ENCODE results near the gene RGL3.
"Not testable (repeated sequence)": the region's sequence is repeated elsewhere in the genome, so short reads cannot be mapped to it uniquely, and the experiment has no call there.

Gene RGL3, protein sequence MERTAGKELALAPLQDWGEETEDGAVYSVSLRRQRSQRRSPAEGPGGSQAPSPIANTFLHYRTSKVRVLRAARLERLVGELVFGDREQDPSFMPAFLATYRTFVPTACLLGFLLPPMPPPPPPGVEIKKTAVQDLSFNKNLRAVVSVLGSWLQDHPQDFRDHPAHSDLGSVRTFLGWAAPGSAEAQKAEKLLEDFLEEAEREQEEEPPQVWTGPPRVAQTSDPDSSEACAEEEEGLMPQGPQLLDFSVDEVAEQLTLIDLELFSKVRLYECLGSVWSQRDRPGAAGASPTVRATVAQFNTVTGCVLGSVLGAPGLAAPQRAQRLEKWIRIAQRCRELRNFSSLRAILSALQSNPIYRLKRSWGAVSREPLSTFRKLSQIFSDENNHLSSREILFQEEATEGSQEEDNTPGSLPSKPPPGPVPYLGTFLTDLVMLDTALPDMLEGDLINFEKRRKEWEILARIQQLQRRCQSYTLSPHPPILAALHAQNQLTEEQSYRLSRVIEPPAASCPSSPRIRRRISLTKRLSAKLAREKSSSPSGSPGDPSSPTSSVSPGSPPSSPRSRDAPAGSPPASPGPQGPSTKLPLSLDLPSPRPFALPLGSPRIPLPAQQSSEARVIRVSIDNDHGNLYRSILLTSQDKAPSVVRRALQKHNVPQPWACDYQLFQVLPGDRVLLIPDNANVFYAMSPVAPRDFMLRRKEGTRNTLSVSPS

DNA sequence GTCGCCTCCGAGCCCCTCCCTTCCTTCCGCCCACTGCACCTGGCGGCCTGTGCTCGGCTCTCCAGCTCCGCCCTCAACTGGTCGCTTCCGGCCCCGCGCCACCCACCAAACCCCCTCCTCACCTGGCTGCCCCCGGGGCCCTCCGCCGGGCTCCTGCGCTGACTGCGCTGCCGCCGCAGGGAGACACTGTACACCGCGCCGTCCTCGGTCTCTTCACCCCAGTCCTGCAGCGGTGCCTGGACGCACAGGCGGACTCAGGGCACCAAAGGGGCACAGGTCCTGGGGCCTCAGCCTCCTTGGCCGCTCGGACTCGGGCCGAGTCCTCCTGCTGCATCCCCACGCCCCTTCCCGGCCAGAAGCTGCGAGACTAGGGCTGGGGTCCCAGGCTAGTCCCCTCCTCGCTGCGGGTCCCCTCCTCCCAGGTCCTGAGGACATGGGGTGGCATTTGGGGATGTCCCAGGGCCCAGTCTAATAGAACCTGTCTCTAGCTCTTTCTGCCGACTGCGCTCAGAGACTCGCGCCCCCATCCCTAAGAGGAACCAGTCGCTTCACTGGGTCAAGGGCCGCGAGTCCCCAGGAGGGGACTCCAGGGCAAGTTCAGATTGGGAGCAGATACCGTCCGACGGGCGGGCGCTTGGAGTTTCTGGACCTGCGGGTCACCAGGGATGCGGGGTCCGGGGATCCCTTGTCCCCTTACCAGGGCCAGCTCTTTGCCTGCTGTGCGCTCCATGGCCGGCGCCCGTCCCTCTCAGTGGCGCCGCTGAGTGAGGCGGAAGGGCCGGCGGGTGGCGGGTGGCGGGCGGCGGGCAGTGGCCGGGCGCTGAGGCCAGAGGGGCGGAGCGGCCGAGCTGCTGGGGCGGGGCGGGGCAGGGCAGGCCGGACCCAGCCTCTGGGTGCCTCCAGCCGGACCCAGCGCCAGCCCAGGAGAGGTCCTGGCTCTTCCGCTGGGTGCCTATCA lies at the start of gene RGL3:
Gene RGL3 (minus strand): TSS at position 766 of the 958 bp plus-strand sequence. CDS start 36 bp downstream, at position 730.
- no peak for DNase-seq

DNA sequence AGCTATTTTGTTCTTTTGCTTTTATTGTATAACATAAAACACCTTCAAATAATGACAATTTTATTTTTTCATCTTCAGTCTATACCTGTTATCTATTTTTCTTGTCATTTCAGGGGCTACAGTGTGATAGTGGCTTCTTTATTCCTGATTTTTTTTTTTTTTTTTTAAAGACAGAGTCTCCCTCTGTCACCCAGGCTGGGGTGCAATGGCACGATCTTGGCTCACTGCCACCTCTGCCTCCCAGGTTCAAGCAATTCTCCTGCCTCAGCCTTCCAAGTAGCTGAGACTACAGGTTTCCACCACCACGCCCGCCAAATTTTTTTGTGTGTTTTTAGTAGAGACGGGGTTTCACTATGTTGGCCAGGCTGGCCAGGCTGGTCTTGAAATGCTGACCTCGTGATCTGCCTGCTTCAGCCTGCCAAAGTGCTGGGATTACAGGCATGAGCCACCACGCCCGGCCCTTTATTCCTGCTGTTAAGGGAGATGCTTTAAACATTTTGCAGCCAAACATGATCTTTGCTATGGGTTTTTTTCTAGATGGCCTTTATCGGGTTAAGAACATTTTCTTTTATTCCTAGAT lies 49.2 kb upstream of the RGL3 start:
- DNase-seq, result not testable (repeated sequence)

DNA sequence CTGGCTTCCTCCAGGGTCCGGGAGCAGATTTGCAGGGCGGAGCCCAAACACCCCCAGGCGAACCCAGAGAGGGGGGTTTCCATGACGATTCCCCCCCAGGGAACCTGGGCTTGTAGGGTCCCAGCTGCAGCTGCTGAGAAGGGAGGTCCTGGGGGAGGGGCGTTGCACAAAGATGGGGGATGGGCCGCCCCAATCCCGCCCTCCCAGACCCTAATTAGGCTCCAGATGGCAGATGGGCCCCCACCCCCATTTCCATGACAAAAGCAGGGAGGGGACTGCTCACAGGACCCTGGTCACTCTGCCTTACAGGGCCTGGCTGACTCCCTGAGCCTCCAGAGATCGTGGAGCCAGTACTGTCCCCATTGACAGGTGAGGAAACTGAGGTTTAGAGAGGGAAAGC lies 46.5 kb upstream of the RGL3 start:
- DNase-seq, result no peak

DNA sequence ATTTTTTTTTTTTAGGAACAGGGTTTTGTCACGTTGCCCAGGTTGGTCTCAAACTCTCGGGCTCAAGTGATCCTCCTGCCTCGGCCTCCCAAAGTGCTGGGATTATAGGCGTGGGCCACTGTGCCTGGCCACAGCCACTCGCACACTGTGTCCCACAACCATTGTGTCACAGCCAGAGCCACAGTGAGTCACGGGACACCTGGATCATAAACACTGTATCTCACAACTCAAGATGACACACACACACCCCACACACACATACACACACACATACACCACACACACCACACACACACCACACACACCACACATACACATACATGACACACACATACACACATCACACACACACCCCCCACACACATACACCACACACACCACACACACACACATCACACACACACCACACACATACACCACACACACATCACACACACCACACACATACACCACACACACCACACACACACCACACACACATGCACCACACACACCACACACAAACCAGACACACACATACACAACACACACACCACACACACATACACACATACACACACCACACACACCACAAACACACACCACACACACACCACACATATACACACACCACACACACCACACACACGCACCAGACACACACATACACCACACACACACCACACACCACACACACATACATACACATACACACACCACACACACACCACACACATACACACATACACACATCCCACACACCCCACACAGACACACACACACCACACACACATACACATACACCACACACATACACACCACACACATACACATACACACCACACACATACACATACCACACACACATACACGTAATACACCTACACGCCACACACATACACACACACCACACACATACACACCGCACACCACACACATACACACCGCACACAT lies 45.5 kb upstream of the RGL3 start:
- no peak for DNase-seq

DNA sequence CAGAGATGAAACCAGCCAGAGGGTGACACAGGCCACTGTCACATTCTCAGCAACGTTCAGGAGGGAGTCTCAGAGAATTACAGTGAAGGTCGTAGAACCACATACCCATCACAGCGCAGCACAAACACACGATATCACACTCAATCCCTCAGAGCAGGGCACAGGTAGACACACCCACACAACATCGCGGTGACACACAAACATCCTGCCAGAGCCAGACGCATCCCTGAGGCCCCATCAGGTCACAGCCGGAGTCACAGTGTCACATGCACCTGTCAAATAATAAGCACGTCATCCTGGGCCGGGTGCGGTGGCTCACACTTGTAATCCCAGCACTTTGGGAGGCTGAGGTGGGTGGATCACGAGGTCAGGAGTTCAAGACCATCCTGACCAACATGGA lies 44.3 kb upstream of the RGL3 start:
- no peak for DNase-seq

DNA sequence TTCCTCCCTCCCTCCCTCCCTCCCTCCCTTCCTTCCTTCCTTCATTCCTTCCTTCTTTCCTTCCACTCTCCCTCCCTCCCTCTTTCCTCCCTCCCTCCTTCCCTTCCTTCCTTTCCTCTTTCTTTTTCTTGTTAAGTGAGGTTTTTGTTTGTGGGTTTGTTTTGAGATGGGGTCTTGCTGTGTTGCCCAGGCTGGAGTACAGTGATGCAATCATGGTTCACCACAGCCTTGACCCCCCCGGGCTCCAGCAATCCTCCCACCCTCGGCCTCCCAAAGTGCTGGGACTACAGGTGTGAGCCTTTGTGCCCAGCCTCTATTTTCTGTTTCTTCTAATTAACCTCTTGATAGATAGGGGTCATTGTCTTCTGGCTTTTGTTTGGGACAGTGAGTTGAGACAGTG lies 42.3 kb upstream of the RGL3 start:
- no peak for DNase-seq

DNA sequence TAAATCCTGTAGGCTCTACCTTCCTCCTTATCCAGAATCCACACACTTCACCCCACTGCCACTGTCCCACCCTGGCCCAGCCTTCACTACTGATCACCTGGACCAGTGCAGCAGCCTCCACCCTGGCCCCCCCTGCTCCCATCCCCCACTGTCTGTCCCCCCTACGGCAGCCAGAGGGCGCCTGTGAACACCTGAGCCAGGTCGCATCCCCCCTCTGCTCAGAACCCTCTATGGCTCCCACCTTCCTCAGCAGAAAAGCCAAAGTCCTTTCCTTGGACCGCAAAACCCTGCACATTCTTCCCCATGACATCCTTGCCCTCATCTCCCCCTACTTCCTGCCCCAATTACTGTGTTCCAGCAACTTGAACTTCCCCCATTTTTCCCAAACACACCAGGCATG lies 41.1 kb upstream of the RGL3 start:
- DNase-seq, result no peak

DNA sequence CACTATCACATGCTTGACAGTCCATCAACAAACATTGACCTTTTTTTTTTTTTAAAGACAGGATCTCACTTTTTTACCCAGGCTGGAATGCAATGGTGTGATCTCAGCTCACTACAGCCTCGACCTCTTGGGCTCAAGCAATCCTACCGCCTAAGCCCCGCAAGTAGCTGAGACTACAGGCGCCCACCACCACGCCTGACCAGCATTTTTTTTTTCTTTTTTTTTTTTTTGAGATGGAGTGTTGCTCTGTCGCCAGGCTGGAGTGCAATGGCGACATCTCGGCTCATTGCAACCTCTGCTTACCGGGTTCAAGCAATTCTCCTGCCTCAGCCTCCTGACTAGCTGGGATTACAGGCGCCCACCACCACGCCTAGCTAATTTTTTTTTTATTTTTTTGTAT lies 39.8 kb upstream of the RGL3 start:
- not testable (repeated sequence) for DNase-seq

DNA sequence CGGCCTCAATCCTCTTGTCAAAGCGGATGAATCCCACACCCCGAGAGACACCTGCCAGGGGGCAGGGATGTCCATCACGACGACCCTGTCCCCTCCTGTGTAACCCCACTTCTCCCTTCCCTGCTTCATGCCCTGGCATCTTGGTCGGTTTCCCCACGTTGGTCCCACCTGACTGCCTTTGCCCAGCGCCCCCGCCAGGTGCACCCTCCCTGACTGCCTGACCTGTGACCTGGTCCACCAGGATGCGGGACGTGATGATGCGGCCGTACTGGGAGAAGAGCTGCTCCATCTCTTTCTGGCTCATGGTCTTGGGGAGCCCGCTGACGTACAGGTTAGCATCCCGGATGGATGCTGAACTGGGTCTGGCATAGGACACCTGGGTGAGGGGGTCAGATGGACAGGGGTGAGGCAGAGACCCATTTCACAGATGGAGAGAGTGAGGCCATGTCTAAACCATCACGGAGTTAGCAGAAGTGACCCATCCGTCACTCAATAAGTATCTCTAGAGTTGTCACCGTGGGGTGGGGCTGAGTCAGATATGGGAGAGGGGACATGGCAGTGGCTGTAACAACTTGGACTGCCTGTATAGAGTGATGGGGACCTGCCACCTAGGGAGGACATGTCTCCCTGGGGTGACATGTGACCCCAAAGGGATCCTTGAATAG lies 39.3 kb upstream of the RGL3 start:
- no peak for DNase-seq

DNA sequence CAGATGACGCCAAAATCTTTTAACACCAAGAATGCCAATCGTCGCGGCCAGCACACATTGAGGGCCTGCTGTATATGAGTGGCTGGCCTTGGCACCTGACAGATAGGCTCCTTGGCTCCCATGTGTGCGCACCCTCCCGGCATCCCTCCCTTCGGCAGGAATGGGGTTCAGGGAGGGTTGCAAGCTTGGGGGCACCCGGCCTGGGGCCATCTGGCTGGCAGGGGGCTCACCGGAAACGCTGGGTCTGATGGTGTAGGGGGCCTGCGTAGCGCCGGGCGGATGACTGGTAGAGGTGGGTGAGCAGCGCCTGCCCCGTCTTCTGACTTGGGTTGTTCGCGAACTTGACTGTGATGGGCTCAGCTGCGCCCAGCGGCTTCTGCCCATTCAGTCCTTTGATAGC lies 38.7 kb upstream of the RGL3 start:
- no peak for DNase-seq

DNA sequence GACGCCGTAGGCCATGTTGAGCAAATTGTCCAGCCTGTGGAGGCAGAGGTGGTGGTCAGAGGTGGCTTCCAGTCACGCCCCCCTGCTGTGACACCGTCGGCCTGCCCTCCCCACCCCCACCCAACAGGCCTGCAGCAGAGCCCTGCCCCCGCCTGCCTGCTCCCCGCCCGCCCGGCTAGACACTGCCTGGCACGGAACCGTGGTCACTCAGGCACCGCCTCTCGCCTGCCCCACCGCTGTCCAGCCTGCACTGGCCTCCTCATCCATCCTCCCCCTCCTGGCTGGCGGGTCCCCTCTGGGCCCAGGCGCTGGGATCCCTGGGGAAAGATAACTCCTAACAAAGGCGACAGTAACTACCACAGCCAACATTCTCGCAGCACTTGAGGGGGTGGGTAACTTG lies 38.0 kb upstream of the RGL3 start:
- no peak for DNase-seq

DNA sequence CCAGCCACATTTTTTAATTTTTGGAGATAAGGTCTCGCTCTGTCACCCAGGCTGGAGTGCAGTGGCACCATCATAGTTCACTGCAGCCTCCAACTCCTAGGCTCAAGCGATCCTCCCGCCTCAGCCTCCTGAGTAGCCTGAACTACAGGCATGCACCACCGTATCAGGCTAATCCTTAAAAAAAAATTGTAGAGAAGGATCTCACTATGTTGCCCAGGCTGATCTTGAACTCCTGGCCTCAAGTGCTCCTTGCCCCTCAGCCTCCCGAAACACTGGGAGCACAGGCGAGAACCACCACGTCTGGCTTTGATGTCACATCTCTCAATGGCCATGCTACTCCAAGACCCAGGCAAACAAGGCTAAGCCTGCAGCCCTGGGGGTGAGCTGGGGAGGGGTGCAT lies 37.5 kb upstream of the RGL3 start:
- no peak for DNase-seq

DNA sequence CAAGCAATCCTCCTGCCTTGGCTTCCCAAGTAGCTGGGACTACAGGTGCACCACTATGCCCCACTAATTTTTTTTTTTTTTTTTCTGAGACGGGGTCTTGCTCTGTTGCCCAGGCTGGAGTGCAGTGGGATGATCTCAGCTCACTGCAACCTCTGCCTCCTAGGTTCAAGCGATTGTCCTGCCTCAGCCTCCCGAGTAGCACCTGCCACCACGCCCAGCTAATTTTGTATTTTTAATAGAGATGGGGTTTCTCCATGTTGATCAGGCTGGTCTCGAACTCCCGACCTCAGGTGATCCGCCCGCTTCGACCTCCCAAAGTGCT lies 36.1 kb upstream of the RGL3 start:
- DNase-seq, result not testable (repeated sequence)

DNA sequence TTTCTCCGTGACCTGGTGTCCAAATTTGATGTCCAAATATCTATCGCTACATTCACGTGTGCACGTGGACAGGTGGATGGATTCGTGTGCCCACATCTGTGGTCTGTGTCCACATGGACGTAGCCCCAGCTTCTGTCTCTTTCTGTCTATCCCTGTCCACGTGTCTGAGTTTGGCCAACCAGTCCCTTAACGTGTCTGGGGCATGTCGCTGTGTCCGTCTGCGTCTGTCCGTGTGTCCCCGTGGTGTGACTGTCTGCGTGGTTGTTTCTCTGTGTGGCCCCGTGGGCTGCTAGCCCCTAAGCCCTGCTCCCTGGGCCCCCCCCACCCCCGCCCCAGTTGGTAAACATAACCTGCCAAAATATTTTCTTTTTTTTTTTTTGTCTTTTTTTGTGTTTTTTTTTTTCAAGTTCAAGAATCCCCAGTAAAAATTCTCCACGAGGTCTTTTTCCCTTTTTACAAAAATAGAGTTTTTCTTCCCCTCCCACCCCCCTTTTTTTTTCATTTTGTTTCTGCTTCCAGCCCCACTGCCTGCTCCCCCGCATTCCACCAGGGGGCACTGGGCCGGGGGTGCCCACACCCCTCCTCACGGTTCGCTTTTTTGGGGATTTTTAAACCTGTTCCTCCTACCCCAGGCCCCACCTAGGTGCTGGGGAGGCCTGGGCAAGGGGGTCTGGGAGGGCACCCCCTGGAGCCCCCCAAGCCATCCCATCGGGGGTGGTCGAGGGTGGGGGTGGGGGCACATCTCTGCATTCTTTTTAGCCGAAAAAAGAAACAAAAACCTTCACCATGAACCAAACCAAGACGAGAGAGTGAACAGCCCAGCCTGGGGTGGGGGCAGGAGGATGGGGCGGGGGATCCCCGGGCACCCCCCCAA lies 34.6 kb upstream of the RGL3 start:
- no peak for DNase-seq

DNA sequence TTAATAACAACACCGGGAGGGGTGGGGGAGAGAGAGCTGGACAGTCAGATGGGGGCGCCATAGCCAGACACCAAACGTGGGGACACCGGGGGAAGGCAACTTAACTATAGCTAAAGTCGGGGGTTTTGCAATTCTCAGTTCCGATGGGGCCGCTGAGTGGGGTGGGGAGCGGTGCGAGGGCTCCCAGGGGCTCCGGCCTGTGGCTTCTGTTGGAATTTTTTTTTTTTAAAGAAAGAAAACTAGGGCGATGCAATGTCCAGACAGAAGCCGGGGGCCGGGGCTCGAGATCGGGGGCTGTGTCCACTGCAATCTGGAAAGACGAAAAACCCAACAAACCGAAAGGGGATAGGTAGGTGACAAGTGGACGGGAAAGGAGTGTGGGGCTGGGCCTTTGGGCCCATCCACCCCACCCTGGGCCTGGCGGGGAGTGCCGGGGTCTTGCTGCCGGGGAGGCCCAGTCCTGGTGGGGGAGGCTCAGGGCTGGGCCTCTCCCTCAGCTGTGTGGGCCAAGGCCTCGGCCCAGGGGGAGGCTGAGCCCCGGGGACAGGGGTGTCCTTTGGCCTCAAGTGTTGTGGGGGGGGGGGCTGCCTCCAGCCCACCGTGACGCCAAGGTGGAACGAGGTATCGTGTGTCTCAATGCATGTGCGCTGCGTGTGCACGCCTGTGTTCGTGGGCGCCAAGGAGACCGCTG lies 33.7 kb upstream of the RGL3 start:
- DNase-seq, result no peak

DNA sequence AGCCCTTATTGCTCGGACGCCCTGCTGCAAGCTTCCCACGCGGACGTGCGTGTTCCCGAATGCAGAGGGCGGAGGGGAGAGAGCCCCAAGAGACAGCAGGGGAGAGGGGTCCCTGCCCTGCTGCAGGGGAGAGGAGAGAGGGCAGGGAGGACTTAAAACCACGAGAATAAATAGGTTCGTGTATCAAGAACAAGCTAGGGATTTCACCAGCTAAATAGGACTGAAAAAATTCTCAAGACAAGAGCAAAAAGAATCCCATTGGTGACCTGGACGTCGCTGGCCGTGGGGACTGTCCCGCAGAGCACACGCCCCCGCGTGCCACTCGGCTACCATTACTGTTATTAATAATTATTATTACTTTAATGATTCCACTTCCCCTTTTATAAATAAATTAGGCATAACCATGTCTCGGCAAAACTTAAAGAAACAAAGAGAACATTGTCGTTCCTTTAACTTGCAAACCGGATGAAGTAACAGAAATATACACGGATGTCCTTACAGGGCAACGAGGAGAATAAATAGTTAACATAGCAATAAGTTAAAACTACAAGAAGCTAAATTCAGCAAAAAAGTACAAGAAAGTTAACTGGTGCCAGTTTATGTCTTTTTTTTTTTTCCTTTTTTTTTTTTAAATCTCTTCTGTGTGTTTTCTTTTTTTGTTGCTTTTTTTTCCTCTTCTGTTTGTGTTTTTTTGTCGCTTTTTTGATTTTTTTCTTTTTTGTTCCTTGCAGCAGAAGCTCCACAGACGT lies 32.9 kb upstream of the RGL3 start:
- no peak for DNase-seq

DNA sequence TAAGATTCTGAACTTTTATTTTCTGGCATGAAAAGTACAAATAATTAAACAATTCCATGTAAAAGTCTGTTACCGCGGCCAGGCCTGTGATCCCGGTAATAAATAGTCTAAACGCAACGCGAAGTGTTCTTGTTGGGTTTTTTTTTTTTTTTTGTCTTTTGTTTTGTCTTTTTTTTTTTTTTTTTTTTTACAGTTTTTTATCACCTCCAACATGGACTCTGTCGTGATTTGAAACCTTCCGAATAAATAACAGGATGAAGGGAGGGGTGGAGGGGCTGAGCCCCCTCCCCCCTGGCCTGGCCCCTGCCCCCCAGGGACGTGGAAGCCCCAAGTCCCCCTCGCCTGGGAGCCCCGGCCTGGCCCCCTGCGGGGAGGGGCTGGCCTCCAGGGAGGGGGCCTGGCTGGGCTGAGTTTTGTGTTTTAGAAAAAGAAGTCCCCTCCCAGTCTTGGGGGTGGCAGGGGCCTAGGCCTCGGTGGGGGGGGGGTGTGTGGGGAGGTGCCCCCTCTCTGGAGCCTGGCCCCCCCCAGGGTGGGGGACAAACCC lies 32.3 kb upstream of the RGL3 start:
- no peak for DNase-seq

DNA sequence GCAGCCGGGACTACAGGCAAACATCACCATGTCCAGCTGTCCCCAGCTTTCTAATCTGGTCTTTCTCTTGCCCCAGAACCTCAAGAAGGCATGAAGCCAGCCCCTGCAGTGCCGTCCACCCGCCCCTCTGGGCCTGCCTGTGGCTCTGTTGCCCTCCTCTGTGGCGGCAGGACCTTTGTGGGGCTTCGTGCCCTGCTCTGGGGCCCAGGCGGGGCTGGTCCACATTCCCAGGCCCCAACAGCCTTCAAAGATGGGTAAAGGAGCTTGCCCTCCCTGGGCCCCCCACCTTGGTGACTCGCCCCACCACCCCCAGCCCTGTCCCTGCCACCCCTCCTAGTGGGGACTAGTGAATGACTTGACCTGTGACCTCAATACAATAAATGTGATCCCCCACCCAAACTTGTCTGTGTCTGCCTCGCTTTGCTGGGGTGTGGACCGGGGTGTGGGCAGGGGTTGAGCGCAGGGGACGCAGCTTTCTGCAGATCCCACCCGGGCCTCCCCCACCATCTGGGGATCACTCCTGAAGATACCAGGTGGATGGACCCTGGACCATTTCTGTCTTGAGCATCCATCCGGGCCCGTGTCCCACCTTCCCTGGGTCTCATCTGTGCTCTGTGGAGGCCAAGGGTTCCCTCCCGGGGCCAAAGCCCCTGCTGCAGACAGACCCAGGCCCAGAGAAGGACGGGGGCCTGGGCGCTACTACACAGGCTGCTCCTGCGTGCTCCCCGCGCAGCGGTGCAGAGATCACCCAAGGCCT lies 31.6 kb upstream of the RGL3 start:
- no peak for DNase-seq

All from activated CD4-positive, CD25-positive, alpha-beta regulatory T cell treated with anti-CD3 and anti-CD28 coated beads, Interleukin-2, amount 50 U/mL, for 72 hours (primary cell).